Measurements from ENCODE around the gene GALNT17.

Gene GALNT17

GRCh38 chr7:71710442-71710841 lies 578.5 kb downstream of the GALNT17 start:
- POLR2A ChIA-PET (ENCODE audit: low non-redundant PET): no interaction called here
- TF ChIP-seq CTCF (conservative IDR thresholded peaks at IDR 0.05; ENCODE audit: low read depth): no peak
- CTCF ChIA-PET: no interaction called here
- H3K27ac ChIP-seq: no peak overlapping the region
- no peak for DNase-seq (ENCODE audit: low spot score)

- no peak for TF ChIP-seq CTCF (conservative IDR thresholded peaks at IDR 0.05; ENCODE audit: low read depth)
- no peak overlapping the region for H3K27ac ChIP-seq
- POLR2A ChIA-PET (ENCODE audit: low non-redundant PET): no interaction called here
- CTCF ChIA-PET: no interaction called here
- no peak for DNase-seq (ENCODE audit: low spot score)
These were observed 580.8 kb downstream of the GALNT17 start for GRCh38 chr7:71712653-71713180.

GRCh38 chr7:71716690-71717089 lies 584.7 kb downstream of the GALNT17 start:
- TF ChIP-seq CTCF (conservative IDR thresholded peaks at IDR 0.05; ENCODE audit: low read depth): no peak
- no peak for DNase-seq (ENCODE audit: low spot score)
- POLR2A ChIA-PET (ENCODE audit: low non-redundant PET): no interaction called here
- H3K27ac ChIP-seq: no peak overlapping the region
- CTCF ChIA-PET: no interaction called here

- CTCF ChIA-PET: no interaction called here
- TF ChIP-seq CTCF (conservative IDR thresholded peaks at IDR 0.05; ENCODE audit: low read depth): no peak
- DNase-seq (ENCODE audit: low spot score): no peak
- H3K27ac ChIP-seq: no peak overlapping the region
- POLR2A ChIA-PET (ENCODE audit: low non-redundant PET): no interaction called here
These were observed 586.6 kb downstream of the GALNT17 start for GRCh38 chr7:71718563-71718962.

- H3K27ac ChIP-seq: no peak overlapping the region
- no peak for TF ChIP-seq CTCF (conservative IDR thresholded peaks at IDR 0.05; ENCODE audit: low read depth)
- no peak for DNase-seq (ENCODE audit: low spot score)
- CTCF ChIA-PET: interaction anchor here (0.6 kb wide), 1 partner anchor 903 kb away, joined by 3 read pairs; no protein-coding TSS in a partner anchor
- POLR2A ChIA-PET (ENCODE audit: low non-redundant PET): no interaction called here
These were observed 589.8 kb downstream of the GALNT17 start for GRCh38 chr7:71721742-71722141.

- CTCF ChIA-PET: interaction anchor here (0.7 to 1.0 kb wide), 2 partner anchors 9 to 12 kb away, joined by 3 read pairs; no protein-coding TSS in a partner anchor
These were observed 591.9 kb downstream of the GALNT17 start for GRCh38 chr7:71723859-71724258.

More at GRCh38 chr7:71723859-71724258, 591.9 kb downstream of the GALNT17 start:
- TF ChIP-seq CTCF (conservative IDR thresholded peaks at IDR 0.05; ENCODE audit: low read depth): no peak
- DNase-seq (ENCODE audit: low spot score): no peak
- POLR2A ChIA-PET (ENCODE audit: low non-redundant PET): no interaction called here
- H3K27ac ChIP-seq: no peak overlapping the region

All from RWPE1 (cell line).